Measurements from ENCODE around the gene CD247.
A peak's percentile ranks its signal among the peaks of the same experiment; 100 is the strongest.

Gene CD247

GRCh38 chr1:167533851-167534300 lies 15.5 kb upstream of the CD247 start:
- Histone ChIP-seq H4K20me1 (ENCODE audit: insufficient read depth, low read length, poor library complexity, severe bottlenecking) (no peaks in the 10 kb centered on the region), H3K9me2 (replicated peaks; ENCODE audit: low read depth, low read length) (no peaks in the 10 kb centered on the region), H3K36me3 (ENCODE audit: insufficient read depth, low read length) (no peaks in the 10 kb centered on the region), H3K4me2 (ENCODE audit: low read depth, low read length, poor library complexity, severe bottlenecking) (no peak overlapping the region), H3K4me3 (ENCODE audit: low read length, poor library complexity, severe bottlenecking) (no peak overlapping the region), H2AFZ (ENCODE audit: low read length) (no peak overlapping the region), H3F3A (ENCODE audit: low read depth) (no peaks in the 10 kb centered on the region), H3K4me1 (ENCODE audit: insufficient read depth, low read length, poor library complexity, severe bottlenecking) (no peaks in the 10 kb centered on the region), H3K27me3 (ENCODE audit: insufficient read depth, low read length, poor library complexity, severe bottlenecking) (no peaks in the 10 kb centered on the region), H3K79me2 (ENCODE audit: insufficient read depth, low read length) (no peaks in the 10 kb centered on the region), H3K9me3 (ENCODE audit: insufficient read depth, low read depth, low read length) (no peaks in the 10 kb centered on the region), H3K9ac (ENCODE audit: low read depth, low read length, poor library complexity, severe bottlenecking) (no peak overlapping the region)
- TF ChIP-seq CTCF (conservative IDR thresholded peaks at IDR 0.05; ENCODE audit: low read length) = peak; percentile 96
- no peak for TF ChIP-seq EZH2phosphoT487 (IDR thresholded peaks at IDR 0.05; ENCODE audit: borderline replicate concordance)

GRCh38 chr1:167532964-167533824 lies 14.9 kb upstream of the CD247 start:
- Histone ChIP-seq H3K9ac (ENCODE audit: low read depth, low read length, poor library complexity, severe bottlenecking) (no peak overlapping the region), H3F3A (ENCODE audit: low read depth) (no peaks in the 10 kb centered on the region), H2AFZ (ENCODE audit: low read length) (no peak overlapping the region), H3K79me2 (ENCODE audit: insufficient read depth, low read length) (no peaks in the 10 kb centered on the region), H3K9me3 (ENCODE audit: insufficient read depth, low read depth, low read length) (no peaks in the 10 kb centered on the region), H3K27me3 (ENCODE audit: insufficient read depth, low read length, poor library complexity, severe bottlenecking) (no peaks in the 10 kb centered on the region), H3K4me2 (ENCODE audit: low read depth, low read length, poor library complexity, severe bottlenecking) (no peak overlapping the region), H3K4me1 (ENCODE audit: insufficient read depth, low read length, poor library complexity, severe bottlenecking) (no peaks in the 10 kb centered on the region), H3K36me3 (ENCODE audit: insufficient read depth, low read length) (no peaks in the 10 kb centered on the region), H3K4me3 (ENCODE audit: low read length, poor library complexity, severe bottlenecking) (no peak overlapping the region), H3K9me2 (replicated peaks; ENCODE audit: low read depth, low read length) (no peaks in the 10 kb centered on the region), H4K20me1 (ENCODE audit: insufficient read depth, low read length, poor library complexity, severe bottlenecking) (no peaks in the 10 kb centered on the region)
- TF ChIP-seq CTCF (conservative IDR thresholded peaks at IDR 0.05; ENCODE audit: low read length) (no peak), EZH2phosphoT487 (IDR thresholded peaks at IDR 0.05; ENCODE audit: borderline replicate concordance) (no peak)

- no peak overlapping the region for H3K4me2 ChIP-seq (ENCODE audit: low read depth, low read length, poor library complexity, severe bottlenecking)
- H4K20me1 ChIP-seq (ENCODE audit: insufficient read depth, low read length, poor library complexity, severe bottlenecking) = no peaks in the 10 kb centered on the region
- no peak for TF ChIP-seq CTCF (conservative IDR thresholded peaks at IDR 0.05; ENCODE audit: low read length)
- TF ChIP-seq EZH2phosphoT487 (IDR thresholded peaks at IDR 0.05; ENCODE audit: borderline replicate concordance) = no peak
- no peaks in the 10 kb centered on the region for H3K36me3 ChIP-seq (ENCODE audit: insufficient read depth, low read length)
- H3K4me3 ChIP-seq (ENCODE audit: low read length, poor library complexity, severe bottlenecking) = no peak overlapping the region
- no peaks in the 10 kb centered on the region for H3K27me3 ChIP-seq (ENCODE audit: insufficient read depth, low read length, poor library complexity, severe bottlenecking)
- H3K79me2 ChIP-seq (ENCODE audit: insufficient read depth, low read length) = no peaks in the 10 kb centered on the region
- no peak overlapping the region for H2AFZ ChIP-seq (ENCODE audit: low read length)
- no peaks in the 10 kb centered on the region for H3F3A ChIP-seq (ENCODE audit: low read depth)
- no peaks in the 10 kb centered on the region for H3K4me1 ChIP-seq (ENCODE audit: insufficient read depth, low read length, poor library complexity, severe bottlenecking)
- H3K9me3 ChIP-seq (ENCODE audit: insufficient read depth, low read depth, low read length) = no peaks in the 10 kb centered on the region
- H3K9me2 ChIP-seq (replicated peaks; ENCODE audit: low read depth, low read length) = no peaks in the 10 kb centered on the region
- no peak overlapping the region for H3K9ac ChIP-seq (ENCODE audit: low read depth, low read length, poor library complexity, severe bottlenecking)
Observed at GRCh38 chr1:167532375-167532774, 14.0 kb upstream of the CD247 start.
